ENCODE results near the gene TFPI. TPM values are rescaled to one million over a fixed set of nuclear protein-coding genes. Genes with fewer than 3 reads are reported as not detected.

The TFPI gene
- total and polyA plus RNA-seq, 2 donors (not counting 1 experiment from before 2014, with no cell fraction given): not detected

DNA sequence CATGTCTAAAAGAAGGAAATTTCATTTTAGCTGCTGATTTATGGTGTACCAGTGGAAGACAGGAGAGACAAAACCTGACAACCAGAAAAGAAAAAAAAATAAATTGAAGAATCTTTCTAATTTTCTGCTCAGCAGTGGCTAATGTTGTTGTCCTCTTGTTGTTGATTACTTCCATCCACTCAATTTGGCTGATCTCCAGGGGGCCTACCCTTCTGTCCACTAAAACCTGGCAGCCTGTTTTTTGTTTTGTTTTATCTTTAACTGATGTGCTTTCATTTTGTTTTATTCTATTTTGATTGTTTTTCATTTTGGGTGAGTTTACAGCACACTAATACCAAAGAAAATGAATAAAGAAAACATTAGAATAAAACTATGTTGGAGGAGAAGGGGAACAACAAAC, 27.4 kb downstream of the TFPI start:
- Histone ChIP-seq H3K36me3 (replicated peaks in 1 of 2; ENCODE audit: control extremely low read depth in 1 of 2, control insufficient read depth in 1 of 2, extremely low read depth in 1 of 2, insufficient read depth in 2 of 2, low read length in 1 of 2) (no peaks in the 10 kb centered on the region), H3K9ac (ENCODE audit: low read length) (no peak overlapping the region), H3K9me3 (ENCODE audit: control extremely low read depth in 1 of 3, control insufficient read depth in 2 of 3, insufficient read depth in 1 of 3, low read length in 2 of 3) (peaks cover 0 to 1% (median 0%) of the 10 kb centered on the region in 3 donors), H3K4me2 (replicated peaks; ENCODE audit: low read depth, low read length, poor library complexity, severe bottlenecking) (no peak overlapping the region), H3K4me3 (ENCODE audit: control extremely low read depth in 1 of 5, extremely low read depth in 1 of 5, insufficient read depth in 1 of 5, low read depth in 2 of 5, low read length in 4 of 5) (no peak overlapping the region), H3K27ac (ENCODE audit: low read length in 2 of 2) (no peak overlapping the region), H3K27me3 (replicated peaks in 1 of 4; ENCODE audit: control extremely low read depth in 1 of 4, control insufficient read depth in 3 of 4, insufficient read depth in 4 of 4, low read length in 3 of 4) (no peaks in the 10 kb centered on the region), H4K20me1 (ENCODE audit: control insufficient read depth, insufficient read depth, low read length, poor library complexity, severe bottlenecking) (no peaks in the 10 kb centered on the region), H3K4me1 (ENCODE audit: control insufficient read depth in 2 of 2, insufficient read depth in 2 of 2, low read length in 2 of 2) (no peaks in the 10 kb centered on the region), H2AFZ (ENCODE audit: insufficient read depth, low read depth, low read length, poor library complexity, severe bottlenecking) (no peak overlapping the region), H3K79me2 (ENCODE audit: control insufficient read depth, insufficient read depth, low read length) (no peaks in the 10 kb centered on the region)
- H3K4me3 Mint-ChIP-seq: no peak overlapping the region
- no peak overlapping the region for H3K27ac Mint-ChIP-seq
- intact Hi-C loops (cut with micrococcal nuclease): no loop called here
- TF ChIP-seq, protein P1, sequence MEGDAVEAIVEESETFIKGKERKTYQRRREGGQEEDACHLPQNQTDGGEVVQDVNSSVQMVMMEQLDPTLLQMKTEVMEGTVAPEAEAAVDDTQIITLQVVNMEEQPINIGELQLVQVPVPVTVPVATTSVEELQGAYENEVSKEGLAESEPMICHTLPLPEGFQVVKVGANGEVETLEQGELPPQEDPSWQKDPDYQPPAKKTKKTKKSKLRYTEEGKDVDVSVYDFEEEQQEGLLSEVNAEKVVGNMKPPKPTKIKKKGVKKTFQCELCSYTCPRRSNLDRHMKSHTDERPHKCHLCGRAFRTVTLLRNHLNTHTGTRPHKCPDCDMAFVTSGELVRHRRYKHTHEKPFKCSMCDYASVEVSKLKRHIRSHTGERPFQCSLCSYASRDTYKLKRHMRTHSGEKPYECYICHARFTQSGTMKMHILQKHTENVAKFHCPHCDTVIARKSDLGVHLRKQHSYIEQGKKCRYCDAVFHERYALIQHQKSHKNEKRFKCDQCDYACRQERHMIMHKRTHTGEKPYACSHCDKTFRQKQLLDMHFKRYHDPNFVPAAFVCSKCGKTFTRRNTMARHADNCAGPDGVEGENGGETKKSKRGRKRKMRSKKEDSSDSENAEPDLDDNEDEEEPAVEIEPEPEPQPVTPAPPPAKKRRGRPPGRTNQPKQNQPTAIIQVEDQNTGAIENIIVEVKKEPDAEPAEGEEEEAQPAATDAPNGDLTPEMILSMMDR (IDR thresholded peaks at IDR 0.05): no peak
- no peak for TF ChIP-seq EZH2 (IDR thresholded peaks at IDR 0.05; ENCODE audit: borderline replicate concordance, insufficient read depth, low read depth, low read length, poor library complexity, severe bottlenecking)
- ChIA-PET POLR2A (no interaction called here), CTCF (no interaction called here)
- no peaks in the 10 kb centered on the region for H3K4me1 Mint-ChIP-seq
- H3K27me3 Mint-ChIP-seq: no peaks in the 10 kb centered on the region
- no peak for ATAC-seq (ENCODE audit: low read depth)
- no peak for DNase-seq
- H3K9me3 Mint-ChIP-seq (ENCODE audit: insufficient read depth): no peaks in the 10 kb centered on the region

DNA sequence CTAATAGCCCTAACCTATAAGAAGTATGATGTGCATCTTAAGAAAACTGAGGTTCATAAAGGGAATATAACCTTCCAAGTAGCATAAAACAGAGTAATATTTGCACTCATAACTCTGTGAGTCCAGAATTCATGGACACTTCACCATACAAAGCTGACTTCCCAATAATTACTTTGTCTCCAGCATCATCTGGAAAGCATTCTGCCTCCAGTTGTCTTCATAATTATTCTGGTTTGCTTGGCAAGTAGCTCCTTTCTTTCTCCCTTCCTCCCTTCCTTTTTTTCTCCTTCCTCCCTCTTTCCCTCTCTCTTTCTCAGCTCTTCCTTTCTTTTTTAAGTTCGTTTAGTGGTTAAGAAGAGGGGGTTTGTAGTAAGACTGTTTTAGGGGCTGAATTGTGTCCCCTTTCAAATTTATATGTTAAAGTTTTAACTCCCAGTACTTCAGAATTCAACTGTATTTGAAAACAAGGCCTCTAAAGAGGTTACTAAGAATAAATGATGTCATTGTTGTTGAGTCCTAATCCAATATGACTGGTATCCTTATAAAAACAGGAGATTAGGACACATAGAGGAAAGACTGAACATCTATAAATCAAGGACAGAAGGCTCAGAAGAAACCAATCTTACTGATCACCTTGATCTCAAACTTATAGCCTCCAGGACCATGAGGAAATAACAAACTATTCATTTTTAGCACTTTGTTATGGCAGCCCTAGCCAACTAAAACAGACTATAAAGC, 28.9 kb downstream of the TFPI start:
- WGBS (ENCODE audit: insufficient coverage): no CpG with 5 or more reads among the region's 1 CpG
- Histone ChIP-seq H3K36me3 (replicated peaks in 1 of 2; ENCODE audit: control extremely low read depth in 1 of 2, control insufficient read depth in 1 of 2, extremely low read depth in 1 of 2, insufficient read depth in 2 of 2, low read length in 1 of 2) (no peaks in the 10 kb centered on the region), H3K9ac (ENCODE audit: low read length) (no peak overlapping the region), H3K4me3 (ENCODE audit: control extremely low read depth in 1 of 5, extremely low read depth in 1 of 5, insufficient read depth in 1 of 5, low read depth in 2 of 5, low read length in 4 of 5) (no peak overlapping the region), H3K79me2 (ENCODE audit: control insufficient read depth, insufficient read depth, low read length) (no peaks in the 10 kb centered on the region), H3K27ac (ENCODE audit: low read length in 2 of 2) (no peak overlapping the region), H3K9me3 (ENCODE audit: control extremely low read depth in 1 of 3, control insufficient read depth in 2 of 3, insufficient read depth in 1 of 3, low read length in 2 of 3) (peaks cover 0 to 1% (median under 1%) of the 10 kb centered on the region in 3 donors), H3K4me2 (replicated peaks; ENCODE audit: low read depth, low read length, poor library complexity, severe bottlenecking) (no peak overlapping the region), H4K20me1 (ENCODE audit: control insufficient read depth, insufficient read depth, low read length, poor library complexity, severe bottlenecking) (no peaks in the 10 kb centered on the region), H3K27me3 (replicated peaks in 1 of 4; ENCODE audit: control extremely low read depth in 1 of 4, control insufficient read depth in 3 of 4, insufficient read depth in 4 of 4, low read length in 3 of 4) (no peaks in the 10 kb centered on the region), H2AFZ (ENCODE audit: insufficient read depth, low read depth, low read length, poor library complexity, severe bottlenecking) (no peak overlapping the region), H3K4me1 (ENCODE audit: control insufficient read depth in 2 of 2, insufficient read depth in 2 of 2, low read length in 2 of 2) (no peaks in the 10 kb centered on the region)
- ATAC-seq (ENCODE audit: low read depth): no peak
- ChIA-PET POLR2A (no interaction called here), CTCF (no interaction called here)
- TF ChIP-seq EZH2 (IDR thresholded peaks at IDR 0.05; ENCODE audit: borderline replicate concordance, insufficient read depth, low read depth, low read length, poor library complexity, severe bottlenecking): no peak
- TF ChIP-seq, protein P1 (IDR thresholded peaks at IDR 0.05): no peak
- Mint-ChIP-seq H3K4me3 (no peak overlapping the region), H3K27ac (no peak overlapping the region), H3K4me1 (no peaks in the 10 kb centered on the region), H3K27me3 (no peaks in the 10 kb centered on the region), H3K9me3 (ENCODE audit: insufficient read depth) (no peaks in the 10 kb centered on the region)
- intact Hi-C loops (cut with micrococcal nuclease): no loop called here
- no peak for DNase-seq
